Keratinocyte (primary cell): ENCODE results near the gene NECTIN4.

ENCODE experiments used
- EZH2 ChIP-seq: IDR thresholded peaks from one replicate; pipeline ENCODE4 v1.6.1; 2012; ENCODE audit warnings: inconsistent platforms, mild to moderate bottlenecking, low read length, moderate library complexity
- TF ChIP-seq, protein P1 (sequence below), 3 experiments: IDR thresholded peaks in 1 of 3; conservative IDR thresholded peaks in 1 of 3; optimal IDR thresholded peaks in 1 of 3; 2 replicates in 2 of 3; 3 replicates in 1 of 3; pipeline versions ENCODE3 to v1.5.1; 2011; ENCODE audit warnings: low read length in 3 of 3, mild to moderate bottlenecking in 3 of 3, moderate library complexity in 2 of 3, control low read depth in 1 of 3, inconsistent platforms in 1 of 3; ENCODE audit not compliant: insufficient read depth in 2 of 3; ENCODE audit errors: extremely low read depth in 1 of 3

DNA sequence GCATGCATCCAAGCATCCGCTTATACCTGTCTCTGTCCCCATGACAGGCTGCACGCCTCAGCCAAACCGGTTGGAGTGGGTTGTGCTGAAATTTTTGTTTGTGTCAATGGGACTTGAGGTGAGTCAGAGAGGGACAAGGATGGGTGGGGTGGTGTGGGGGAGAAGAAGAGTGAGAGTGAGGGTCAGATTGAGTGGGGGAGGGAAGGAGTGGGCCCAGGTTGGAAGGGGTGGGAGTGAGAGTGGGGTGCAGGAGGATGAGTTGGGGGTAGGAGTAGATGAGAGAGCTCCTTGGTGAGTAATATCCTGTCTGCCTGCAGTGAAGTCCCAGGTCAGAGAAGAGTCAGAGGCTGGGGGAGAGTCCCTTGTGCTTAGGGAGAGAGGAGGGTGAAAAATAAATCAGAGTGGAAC lies 3.3 kb upstream of the NECTIN4 start:
- TF ChIP-seq, protein P1, sequence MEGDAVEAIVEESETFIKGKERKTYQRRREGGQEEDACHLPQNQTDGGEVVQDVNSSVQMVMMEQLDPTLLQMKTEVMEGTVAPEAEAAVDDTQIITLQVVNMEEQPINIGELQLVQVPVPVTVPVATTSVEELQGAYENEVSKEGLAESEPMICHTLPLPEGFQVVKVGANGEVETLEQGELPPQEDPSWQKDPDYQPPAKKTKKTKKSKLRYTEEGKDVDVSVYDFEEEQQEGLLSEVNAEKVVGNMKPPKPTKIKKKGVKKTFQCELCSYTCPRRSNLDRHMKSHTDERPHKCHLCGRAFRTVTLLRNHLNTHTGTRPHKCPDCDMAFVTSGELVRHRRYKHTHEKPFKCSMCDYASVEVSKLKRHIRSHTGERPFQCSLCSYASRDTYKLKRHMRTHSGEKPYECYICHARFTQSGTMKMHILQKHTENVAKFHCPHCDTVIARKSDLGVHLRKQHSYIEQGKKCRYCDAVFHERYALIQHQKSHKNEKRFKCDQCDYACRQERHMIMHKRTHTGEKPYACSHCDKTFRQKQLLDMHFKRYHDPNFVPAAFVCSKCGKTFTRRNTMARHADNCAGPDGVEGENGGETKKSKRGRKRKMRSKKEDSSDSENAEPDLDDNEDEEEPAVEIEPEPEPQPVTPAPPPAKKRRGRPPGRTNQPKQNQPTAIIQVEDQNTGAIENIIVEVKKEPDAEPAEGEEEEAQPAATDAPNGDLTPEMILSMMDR (optimal IDR thresholded peaks at IDR 0.05 in 1 of 3, IDR thresholded peaks at IDR 0.05 in 1 of 3, conservative IDR thresholded peaks at IDR 0.05 in 1 of 3; ENCODE audit: extremely low read depth in 1 of 3, insufficient read depth in 2 of 3, low read length in 3 of 3): no peak
- no peak for TF ChIP-seq EZH2
